HG03060 (cell line): Measurements from ENCODE around the gene SERPINB6.
"Not testable (repeated sequence)": the region's sequence is repeated elsewhere in the genome, so short reads cannot be mapped to it uniquely, and the experiment has no call there.

Experiments
- ATAC-seq: cut with Tn5 transposase; IDR thresholded peaks from one replicate; pipeline ENCODE4 v1.9.1; 2021; ENCODE audit warnings: low read depth, moderate number of reproducible peaks; ENCODE audit not compliant: unreplicated experiment

Gene SERPINB6

GRCh38 chr6:2977799-2978590 is 6.6 kb upstream of the SERPINB6 start:
- no peak for ATAC-seq

- no peak for ATAC-seq
These were observed 5.9 kb upstream of the SERPINB6 start for GRCh38 chr6:2977290-2977689.

GRCh38 chr6:2976571-2977085 is 5.3 kb upstream of the SERPINB6 start:
- ATAC-seq, result no peak

GRCh38 chr6:2976060-2976459 is 4.7 kb upstream of the SERPINB6 start:
- no peak for ATAC-seq

- ATAC-seq, result no peak
These were observed 2.3 kb upstream of the SERPINB6 start for GRCh38 chr6:2973676-2974075.

GRCh38 chr6:2973180-2973579 is 1.8 kb upstream of the SERPINB6 start:
- not testable (repeated sequence) for ATAC-seq

GRCh38 chr6:2972685-2973084 is 1.3 kb upstream of the SERPINB6 start:
- ATAC-seq, result not testable (repeated sequence)

- not testable (repeated sequence) for ATAC-seq
These were observed 786 bp upstream of the SERPINB6 start for GRCh38 chr6:2972219-2972487.

- no peak for ATAC-seq
These were observed 481 bp downstream of the SERPINB6 start for GRCh38 chr6:2970753-2971419.

- ATAC-seq, result no peak
These were observed 1.2 kb downstream of the SERPINB6 start for GRCh38 chr6:2970034-2970685.

- ATAC-seq, result no peak
These were observed 1.8 kb downstream of the SERPINB6 start for GRCh38 chr6:2969549-2969948.

- no peak for ATAC-seq
These were observed 2.7 kb downstream of the SERPINB6 start for GRCh38 chr6:2968600-2969135.

GRCh38 chr6:2967936-2968335 is 3.4 kb downstream of the SERPINB6 start:
- ATAC-seq, result no peak

GRCh38 chr6:2966347-2966746 is 5.0 kb downstream of the SERPINB6 start:
- no peak for ATAC-seq

- no peak for ATAC-seq
These were observed 6.4 kb downstream of the SERPINB6 start for GRCh38 chr6:2964793-2965505.

- ATAC-seq, result no peak
These were observed 7.6 kb downstream of the SERPINB6 start for GRCh38 chr6:2963756-2964155.

- ATAC-seq, result no peak
These were observed 8.7 kb downstream of the SERPINB6 start for GRCh38 chr6:2962636-2963035.

GRCh38 chr6:2962004-2962403 is 9.4 kb downstream of the SERPINB6 start:
- no peak for ATAC-seq

- no peak for ATAC-seq
These were observed 9.9 kb downstream of the SERPINB6 start for GRCh38 chr6:2961506-2961905.

GRCh38 chr6:2960935-2961334 is 10.4 kb downstream of the SERPINB6 start:
- no peak for ATAC-seq
